HepG2 (cell line): ENCODE data around the gene GRAMD1B.

Experiments used
- ARNT ChIP-seq: fragments of 450-650 bp; IDR thresholded peaks from 2 replicates; pipeline ENCODE4 v1.6.1; 2017
- DRAP1 ChIP-seq: IDR thresholded peaks from 2 replicates; pipeline ENCODE4 v1.6.1; 2016; ENCODE audit warnings: missing genetic modification reagents, missing compliant biosample characterization
- DZIP1 ChIP-seq: sonication (generic); formaldehyde crosslinking; IDR thresholded peaks from 2 replicates; pipeline ENCODE4 v1.5.0; 2020; ENCODE audit warnings: mild to moderate bottlenecking, missing genetic modification reagents
- GZF1 ChIP-seq: sonication (generic); formaldehyde crosslinking; IDR thresholded peaks from 2 replicates; pipeline ENCODE4 v1.5.1; 2020; ENCODE audit warnings: mild to moderate bottlenecking, missing genetic modification reagents
- ZNF839 ChIP-seq: sonication (generic); formaldehyde crosslinking; IDR thresholded peaks from 2 replicates; pipeline ENCODE4 v1.4.0; 2020; ENCODE audit warnings: missing genetic modification reagents, mild to moderate bottlenecking, borderline replicate concordance
- TF ChIP-seq, protein P1 (sequence below): sonication (generic); formaldehyde crosslinking; IDR thresholded peaks from 2 replicates; pipeline ENCODE4 v1.5.0; 2020; ENCODE audit warnings: mild to moderate bottlenecking, missing genetic modification reagents, moderate library complexity

GRCh38 chr11:123549926-123550917 lies 120.2 kb downstream of the GRAMD1B start:
- TF ChIP-seq ZNF839 (CRISPR knock-in tag) (no peak), DZIP1 (CRISPR knock-in tag) (no peak), DRAP1 (CRISPR knock-in tag) (no peak), ARNT (no peak), GZF1 (CRISPR knock-in tag) (no peak)
- TF ChIP-seq, protein P1, sequence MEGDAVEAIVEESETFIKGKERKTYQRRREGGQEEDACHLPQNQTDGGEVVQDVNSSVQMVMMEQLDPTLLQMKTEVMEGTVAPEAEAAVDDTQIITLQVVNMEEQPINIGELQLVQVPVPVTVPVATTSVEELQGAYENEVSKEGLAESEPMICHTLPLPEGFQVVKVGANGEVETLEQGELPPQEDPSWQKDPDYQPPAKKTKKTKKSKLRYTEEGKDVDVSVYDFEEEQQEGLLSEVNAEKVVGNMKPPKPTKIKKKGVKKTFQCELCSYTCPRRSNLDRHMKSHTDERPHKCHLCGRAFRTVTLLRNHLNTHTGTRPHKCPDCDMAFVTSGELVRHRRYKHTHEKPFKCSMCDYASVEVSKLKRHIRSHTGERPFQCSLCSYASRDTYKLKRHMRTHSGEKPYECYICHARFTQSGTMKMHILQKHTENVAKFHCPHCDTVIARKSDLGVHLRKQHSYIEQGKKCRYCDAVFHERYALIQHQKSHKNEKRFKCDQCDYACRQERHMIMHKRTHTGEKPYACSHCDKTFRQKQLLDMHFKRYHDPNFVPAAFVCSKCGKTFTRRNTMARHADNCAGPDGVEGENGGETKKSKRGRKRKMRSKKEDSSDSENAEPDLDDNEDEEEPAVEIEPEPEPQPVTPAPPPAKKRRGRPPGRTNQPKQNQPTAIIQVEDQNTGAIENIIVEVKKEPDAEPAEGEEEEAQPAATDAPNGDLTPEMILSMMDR: no peak
